Stimulated activated CD4-positive, alpha-beta T cell treated with anti-CD3 and anti-CD28 coated beads, TNF-alpha, amount 100 ng/mL, for 4 hours (primary cell): ENCODE results near the gene MRPS10.
"Not testable (repeated sequence)": the region's sequence is repeated elsewhere in the genome, so short reads cannot be mapped to it uniquely, and the experiment has no call there.

ENCODE experiments used
- DNase-seq, 3 experiments: peaks; one replicate each; pipeline ENCODE4 v3.0.0-alpha.2; 2020; ENCODE audit warnings: low read depth in 3 of 3

Gene MRPS10

GRCh38 chr6:42176981-42177380 lies 40.7 kb downstream of the MRPS10 start:
- no peak for DNase-seq

DNA sequence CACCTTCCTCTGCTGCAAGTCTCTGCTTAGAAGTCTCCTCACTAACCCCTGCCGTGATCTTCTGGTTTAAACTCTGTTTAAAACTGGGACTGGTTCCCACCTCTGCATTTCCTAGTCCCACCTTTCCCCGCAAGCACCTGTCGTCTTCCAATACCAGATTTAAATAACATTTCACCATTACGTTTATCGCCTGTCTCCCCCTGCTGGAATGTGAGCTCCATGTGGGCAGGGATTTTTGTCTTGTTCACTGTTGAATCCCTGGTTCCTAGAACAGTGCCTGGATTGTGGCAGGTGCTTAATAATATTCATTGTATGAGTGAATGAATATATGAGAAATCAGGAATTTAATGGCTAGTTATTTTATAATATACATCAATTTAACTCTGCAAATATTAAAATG lies 41.8 kb downstream of the MRPS10 start:
- DNase-seq: no peak

DNA sequence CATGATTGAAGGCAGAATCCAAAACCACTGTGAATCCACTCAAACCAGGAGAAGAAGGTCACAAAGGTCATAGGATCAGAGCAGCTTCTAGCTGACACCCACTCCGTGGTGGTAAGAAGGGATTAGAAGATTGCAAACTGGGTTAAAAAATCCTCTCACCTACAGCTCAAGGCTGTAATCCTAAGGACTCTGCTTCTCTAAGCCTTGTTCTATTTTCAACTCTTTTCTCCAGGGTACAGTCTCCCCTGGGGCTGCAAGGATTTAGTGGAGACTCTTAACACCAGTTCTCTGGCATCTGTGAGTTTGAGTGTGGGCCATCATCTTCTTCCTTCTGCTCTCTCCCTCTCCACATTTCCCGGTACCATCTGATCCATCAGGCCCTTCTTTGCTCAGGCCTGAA lies 44.6 kb downstream of the MRPS10 start, which contains the start of gene GUCA1A:
Gene GUCA1A (plus strand): TSS at position 264 of the 400 bp plus-strand sequence. CDS start 250 bp downstream, outside the sequence.
- DNase-seq: no peak

DNA sequence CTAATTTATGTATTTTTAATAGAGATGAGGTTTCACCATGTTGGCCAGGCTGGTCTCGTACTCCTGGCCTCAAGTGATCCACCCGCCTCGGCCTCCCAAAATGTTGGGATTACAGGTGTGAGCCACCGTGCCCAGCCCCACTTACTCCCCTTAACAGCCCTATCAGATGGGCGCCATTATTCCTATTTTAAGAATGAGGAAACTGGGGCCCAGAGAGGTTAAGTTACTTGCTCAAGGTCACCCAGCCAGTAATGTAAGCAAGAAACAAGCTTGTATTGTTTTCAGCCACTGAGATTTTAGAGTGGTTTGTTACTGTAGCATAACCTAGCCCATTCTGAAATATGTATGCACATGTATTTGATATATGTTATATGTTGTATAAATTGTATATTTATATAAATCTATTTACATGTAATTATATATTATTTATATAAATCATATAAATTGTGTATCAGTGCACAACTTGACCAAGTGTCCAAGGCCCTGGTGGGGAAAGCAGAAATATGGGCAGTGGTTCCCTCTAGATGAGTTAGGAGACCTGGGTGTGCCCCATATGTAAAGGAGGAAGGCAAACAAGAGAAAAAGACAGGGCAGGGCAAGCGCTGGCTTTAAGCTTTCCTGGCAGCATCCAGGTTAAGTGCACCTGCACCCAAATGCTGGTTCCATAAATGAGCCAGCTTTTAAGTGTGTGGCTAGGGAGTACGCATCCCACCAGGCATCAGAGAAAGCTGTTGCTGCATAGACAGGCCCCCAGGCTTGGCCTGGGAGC lies 45.7 kb downstream of the MRPS10 start:
- no peak for DNase-seq

DNA sequence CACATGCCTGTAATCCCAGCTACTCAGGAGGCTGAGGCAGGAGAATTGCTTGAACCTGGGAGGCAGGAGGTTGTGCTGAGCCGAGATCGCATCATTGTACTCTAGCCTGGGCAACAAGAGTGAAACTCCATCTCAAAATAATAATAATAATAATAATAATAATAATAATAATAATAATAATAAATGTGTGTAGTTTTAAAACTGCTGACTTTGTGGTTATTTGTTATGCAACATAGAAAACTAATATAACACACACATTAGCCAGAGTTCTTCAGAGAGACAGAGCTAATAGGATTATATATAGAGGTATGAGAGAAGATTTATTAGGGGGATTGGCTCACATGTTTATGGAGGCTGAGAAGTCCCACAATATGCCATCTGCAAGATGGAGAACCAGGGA lies 47.9 kb downstream of the MRPS10 start:
- DNase-seq: not testable (repeated sequence)

- no peak for DNase-seq
Observed at GRCh38 chr6:42168650-42169049, 49.0 kb downstream of the MRPS10 start.

DNA sequence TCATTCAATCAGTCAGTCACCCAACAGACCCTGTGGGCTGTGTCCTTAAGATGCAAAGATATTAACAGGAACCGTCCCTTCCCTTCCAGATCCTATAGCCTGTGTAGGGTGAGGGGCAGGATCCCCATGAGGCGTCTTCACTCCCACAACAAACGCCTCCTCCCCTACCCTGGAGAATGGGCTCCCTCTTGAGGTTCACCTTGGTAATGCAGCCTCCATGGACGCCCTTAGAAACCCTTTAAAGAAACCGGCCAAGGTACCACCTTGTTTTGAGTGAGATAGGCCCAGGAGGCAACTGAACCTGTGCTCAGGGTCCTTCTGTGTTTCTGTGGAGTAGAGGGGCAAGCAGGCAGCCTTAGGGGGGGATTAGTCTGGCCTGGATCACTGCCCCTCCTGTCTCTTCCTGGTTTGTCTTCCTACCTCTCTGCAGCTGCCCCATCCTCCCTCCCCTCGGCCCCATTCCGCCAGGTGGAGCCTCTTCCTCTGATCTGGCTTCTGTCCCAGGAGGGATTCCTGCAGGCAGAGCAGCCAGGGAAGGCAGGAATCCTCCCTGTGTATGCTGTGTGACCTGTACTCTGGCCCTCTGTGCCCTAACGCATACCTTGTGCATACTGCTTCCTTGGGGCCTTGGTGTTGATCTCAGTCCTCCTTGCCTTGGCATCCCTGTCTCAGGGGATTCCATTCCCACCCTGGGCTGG lies 51.1 kb downstream of the MRPS10 start:
- DNase-seq: peak; percentile 46 to 61 (median 54)

DNA sequence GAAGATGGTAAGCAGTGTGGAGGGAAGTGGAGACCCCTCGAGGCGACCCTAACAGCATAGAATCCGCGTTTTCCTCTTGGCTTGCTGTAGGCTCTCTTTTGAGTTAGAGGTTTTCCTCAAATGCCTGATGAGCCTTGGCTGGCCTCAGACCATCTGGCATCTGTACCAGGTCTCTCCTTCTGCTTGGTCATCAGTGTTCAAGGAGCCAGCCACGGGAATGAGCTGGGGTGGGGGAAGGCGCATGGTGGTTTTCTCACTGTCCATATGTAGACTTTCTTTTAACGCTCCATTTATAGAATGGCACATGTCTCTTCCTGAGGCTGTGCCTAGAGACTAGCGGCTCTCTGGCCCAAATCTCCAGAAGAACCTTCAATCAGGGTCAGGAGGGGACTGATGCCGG lies 52.6 kb downstream of the MRPS10 start:
- DNase-seq: no peak

GRCh38 chr6:42163981-42164380 lies 53.7 kb downstream of the MRPS10 start:
- no peak for DNase-seq

DNA sequence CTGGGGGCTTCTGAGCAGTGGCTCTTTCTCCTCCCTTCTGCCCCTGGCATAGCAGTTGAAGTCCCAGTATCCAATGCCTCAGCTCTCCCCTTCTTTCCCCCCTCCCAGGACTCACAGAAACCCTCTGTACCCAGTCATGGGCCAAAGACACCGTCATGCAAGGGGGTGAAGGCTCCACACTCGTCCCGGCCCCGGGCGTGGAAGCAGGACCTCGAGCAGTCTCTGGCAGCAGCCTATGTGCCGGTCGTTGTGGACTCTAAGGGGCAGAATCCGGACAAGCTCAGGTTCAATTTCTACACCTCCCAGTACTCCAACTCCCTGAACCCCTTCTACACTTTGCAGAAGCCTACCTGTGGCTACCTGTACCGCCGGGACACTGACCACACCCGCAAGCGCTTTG lies 54.8 kb downstream of the MRPS10 start:
- DNase-seq: no peak

- DNase-seq: no peak
Observed at GRCh38 chr6:42162384-42162783, 55.3 kb downstream of the MRPS10 start.

DNA sequence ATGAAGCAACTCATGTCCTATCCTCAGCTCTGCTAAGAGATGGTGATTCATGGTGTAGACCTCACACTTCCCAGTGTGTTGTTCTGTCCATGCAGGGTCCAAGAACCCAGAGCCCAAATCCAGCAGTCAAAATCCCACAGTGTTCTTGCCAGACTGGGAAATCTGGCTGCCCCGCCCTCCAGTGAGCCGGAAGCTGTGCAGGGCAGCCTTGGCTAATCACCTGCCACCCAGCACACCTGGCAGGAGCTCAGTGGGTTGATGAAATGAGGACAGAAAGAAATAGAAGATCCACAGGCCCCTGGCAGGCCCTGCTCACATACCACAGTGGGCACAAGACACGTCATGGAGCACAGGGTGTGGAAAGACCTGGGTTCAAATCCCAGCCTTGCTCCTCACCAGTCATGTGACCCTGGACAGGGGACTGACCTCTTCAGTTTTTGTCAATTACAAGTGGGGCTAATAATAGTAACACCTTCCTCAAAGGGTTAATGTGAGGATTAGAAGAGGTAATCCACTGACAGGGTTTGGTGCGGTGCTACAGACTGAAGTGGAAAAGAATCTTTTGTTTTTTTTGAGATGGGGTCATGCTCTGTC lies 58.1 kb downstream of the MRPS10 start:
- no peak for DNase-seq

DNA sequence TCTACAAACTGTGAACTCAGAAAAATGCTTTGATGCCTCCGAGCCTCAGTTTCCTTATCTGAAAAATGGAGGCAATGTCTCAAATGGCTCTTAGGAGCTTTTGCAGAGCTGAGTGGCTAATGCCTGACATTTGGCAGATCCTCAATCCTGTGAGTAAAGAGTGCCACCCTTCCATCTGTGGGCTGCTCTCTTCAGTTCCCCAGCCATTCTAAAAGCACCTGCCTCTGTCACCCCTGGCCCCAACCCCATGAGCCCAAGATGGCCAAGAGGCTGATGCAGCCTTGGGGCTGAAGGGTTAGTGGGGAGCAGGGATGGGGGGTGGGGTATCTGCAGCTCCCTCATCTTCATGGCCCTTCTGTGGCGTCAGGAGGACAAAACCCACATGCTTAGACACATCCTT lies 59.0 kb downstream of the MRPS10 start:
- no peak for DNase-seq

GRCh38 chr6:42158011-42158410 lies 59.6 kb downstream of the MRPS10 start:
- no peak for DNase-seq
